ENCODE measurements around the gene FAM72A.
"Not testable (repeated sequence)": the region's sequence is repeated elsewhere in the genome, so short reads cannot be mapped to it uniquely, and the experiment has no call there.

Gene FAM72A

DNA sequence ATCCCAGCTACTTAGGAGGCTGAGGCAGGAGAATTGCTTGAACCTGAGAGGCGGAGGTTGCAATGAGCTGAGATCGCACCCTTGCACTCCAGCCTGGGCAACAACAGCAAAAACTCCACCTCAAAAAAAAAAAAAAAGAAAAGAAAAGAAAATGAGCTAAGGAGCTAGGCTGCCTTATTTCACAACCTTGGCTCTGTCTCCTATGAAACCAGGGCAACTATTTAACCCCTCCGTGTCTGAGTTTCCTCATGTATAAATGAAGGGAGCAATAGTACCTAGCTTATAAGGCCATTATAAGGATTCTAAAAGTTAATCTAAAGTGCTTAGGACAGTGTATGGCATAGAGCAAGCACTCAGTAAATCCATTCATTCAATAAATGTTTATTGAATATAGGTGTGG, 32.8 kb downstream of the FAM72A start:
- in situ Hi-C loops (cut with MboI; ENCODE audit: low sequenced_read_pairs): not testable (repeated sequence)

DNA sequence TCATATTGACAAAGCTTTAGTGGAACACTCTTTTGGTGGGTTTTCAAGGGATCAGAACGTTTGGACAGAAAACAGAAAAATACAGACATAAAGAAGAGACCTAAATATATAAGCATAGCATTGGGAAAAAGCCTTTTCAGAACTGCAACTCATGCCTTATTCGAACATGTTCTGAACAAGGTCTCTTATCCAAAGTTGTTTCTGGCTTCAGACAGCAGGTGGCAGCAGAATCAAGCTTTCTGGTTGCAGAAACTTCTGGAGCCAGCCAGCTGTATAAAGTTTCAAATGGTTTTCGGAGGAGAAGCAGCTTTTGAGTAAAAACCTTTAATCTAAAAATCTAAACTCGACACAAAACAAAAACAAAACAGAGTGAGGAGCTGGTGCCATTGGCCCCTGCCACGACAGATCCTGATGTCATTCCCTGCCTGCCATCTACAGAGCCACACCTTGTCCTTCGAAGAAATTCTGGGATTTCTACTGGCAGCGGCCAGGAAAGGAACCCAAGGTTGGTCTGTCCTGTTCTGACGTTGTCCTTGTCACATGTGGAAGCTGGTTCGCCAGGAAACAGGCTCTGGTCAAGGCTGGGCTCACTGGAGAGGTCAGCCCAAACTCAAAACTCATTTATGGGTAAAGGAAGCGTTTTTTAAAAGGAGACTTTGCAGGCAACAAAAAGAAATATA, 35.1 kb downstream of the FAM72A start:
- in situ Hi-C loops (cut with MboI; ENCODE audit: low sequenced_read_pairs): not testable (repeated sequence)

DNA sequence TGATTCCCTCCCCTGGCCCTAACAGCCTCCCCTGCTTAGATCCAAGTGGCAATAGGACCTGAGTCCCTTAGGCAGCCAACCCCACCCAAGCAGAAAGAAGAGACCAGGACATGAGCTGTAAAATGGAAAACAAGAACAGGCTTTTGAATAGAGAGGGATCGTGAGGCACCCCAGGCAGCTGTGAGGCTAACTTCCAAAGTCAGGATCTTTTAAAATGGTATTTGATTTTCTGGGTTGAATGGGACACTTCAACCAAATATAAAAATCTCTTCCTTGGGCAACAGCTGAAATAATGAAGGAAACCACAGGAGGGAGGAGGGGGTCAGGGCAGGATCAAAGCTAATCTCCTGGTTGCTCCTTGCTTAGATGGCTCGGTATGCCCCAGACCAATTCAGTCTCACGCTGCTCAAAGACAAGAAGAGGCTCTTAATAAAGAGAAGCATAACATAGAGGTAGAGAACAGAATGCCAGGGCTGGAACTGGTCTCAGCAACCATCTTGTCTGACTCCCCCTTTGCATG, 56.8 kb downstream of the FAM72A start:
- in situ Hi-C loops (cut with MboI; ENCODE audit: low sequenced_read_pairs): no loop called here

GRCh38 chr1:206144605-206145004, 58.0 kb downstream of the FAM72A start:
- in situ Hi-C loops (cut with MboI; ENCODE audit: low sequenced_read_pairs): no loop called here

DNA sequence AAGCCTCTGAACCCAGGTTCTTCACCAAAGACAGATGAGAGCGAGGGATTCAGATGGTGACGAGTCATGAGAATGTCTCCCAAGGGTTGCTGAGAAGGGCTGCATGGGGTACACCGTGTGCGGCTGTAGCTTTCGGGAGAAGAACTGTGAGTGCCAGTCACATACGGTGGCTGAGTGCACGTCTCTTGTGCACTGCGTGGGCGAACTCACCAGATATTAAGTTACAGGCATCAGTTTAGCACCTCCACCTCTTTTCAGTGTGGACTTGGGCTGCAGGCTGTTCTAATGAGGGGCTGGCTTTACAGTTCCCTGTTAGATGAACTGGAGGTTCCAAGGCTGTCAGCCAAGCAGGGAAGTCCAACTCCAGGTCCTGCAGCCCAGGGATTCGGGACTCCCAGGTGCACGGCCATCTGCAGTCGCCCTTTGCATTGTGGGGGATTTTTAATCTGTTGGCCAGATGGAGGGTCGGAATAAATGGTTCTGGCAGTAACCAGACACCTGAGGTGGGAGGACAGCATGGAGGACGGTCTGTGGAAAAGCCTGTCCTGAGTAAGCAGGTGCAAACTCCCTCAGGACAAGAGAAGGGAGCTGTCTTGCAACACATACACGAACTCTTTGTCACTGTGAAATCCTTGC, 59.0 kb downstream of the FAM72A start:
- in situ Hi-C loops (cut with MboI; ENCODE audit: low sequenced_read_pairs): no loop called here

DNA sequence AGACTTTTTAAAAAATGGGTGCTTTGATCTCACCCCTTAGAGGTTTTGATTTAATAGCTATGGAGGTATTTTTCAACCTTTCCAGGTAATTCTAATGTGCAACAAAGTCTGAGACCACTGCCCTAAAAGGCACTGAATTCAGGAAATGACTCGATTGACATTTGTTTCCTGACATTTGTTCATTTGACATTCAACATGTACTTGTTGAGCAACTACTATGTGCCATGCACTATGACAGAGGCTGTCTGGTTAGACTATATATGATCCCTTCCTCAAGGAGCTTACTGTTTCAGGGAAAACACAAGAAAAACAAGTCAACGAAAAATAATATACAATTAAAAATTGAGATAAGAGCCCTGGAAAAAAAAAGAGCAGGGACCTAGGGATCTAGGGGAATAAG, 59.9 kb downstream of the FAM72A start:
- in situ Hi-C loops (cut with MboI; ENCODE audit: low sequenced_read_pairs): no loop called here

DNA sequence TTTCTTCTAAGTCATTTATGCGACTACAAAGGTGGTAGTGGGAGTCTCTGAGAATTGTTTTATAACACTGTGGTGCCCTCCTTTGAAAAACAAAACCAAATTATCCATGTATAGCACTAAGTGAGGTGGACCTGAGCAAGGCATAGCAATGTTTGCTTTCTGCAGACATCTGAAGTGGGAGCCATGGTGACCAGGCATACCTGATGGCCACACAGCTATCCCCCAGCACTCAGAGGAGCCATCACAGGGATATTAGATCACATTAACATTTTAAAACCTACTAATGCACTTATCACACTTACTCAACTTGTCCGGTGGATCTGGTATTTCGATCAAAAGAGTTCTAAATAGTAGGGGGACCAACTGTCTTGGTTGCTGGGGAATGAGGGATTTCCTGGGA, 60.6 kb downstream of the FAM72A start:
- in situ Hi-C loops (cut with MboI; ENCODE audit: low sequenced_read_pairs): no loop called here

DNA sequence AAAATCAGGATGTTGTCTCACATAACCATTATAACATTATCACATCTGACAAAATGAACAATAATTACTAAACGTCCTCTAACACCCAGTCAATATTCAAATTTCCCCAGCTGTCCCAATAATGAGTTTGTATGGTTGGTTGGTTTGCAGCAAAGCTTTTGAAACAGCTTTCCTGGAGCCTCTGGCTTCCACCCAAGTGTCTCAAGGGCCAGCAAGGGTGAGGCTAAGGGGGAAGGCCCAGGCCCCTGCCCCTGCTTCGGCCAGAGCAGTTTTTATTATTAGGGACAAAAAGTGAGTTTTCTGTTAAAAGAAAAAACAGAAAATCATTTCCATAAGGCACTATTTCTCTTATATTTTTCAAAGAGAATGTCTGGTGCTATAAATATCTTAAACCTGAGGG, 66.4 kb downstream of the FAM72A start:
- in situ Hi-C loops (cut with MboI; ENCODE audit: low sequenced_read_pairs): no loop called here
